GM19025 (cell line): ENCODE data around the gene SERPIND1.

Experiments
- ATAC-seq: cut with Tn5 transposase; IDR thresholded peaks from one replicate; pipeline ENCODE4 v1.9.1; 2021; ENCODE audit warnings: mild to moderate bottlenecking, low read depth, moderate library complexity; ENCODE audit not compliant: unreplicated experiment

Gene SERPIND1

GRCh38 chr22:20771918-20772625 is 1.8 kb upstream of the SERPIND1 start:
- ATAC-seq, result no peak

GRCh38 chr22:20774882-20775281 is 969 bp downstream of the SERPIND1 start:
- no peak for ATAC-seq

DNA sequence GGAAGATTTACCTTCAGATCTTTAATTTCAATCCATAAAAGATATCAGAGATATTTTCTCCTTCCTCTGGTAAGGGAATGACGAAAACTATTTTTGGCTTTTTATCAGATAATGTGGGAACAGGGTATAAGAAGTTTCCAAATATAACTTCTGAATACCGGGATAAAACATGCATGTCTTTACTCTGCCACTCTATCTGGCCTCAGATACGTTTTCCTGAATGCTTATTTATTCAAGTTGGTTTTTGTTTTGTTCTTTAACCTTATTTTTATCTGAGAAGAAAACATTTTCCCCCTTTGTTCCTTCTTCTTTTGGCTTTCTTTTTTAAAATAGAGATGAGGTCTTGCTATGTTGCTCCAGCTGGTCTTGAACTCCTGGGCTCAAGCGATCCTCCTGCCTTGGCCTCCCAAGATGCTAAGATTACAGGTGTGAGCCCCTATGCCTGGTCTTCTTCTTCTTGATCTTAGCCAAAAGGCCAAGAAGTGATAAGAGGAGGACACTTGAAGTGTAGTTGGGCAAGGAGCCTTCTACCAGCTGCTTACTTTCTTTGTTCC is 1.5 kb downstream of the SERPIND1 start:
- no peak for ATAC-seq

- no peak for ATAC-seq
These were observed 2.9 kb downstream of the SERPIND1 start for GRCh38 chr22:20776624-20777405.

- ATAC-seq, result no peak
These were observed 3.7 kb downstream of the SERPIND1 start for GRCh38 chr22:20777420-20778177.

DNA sequence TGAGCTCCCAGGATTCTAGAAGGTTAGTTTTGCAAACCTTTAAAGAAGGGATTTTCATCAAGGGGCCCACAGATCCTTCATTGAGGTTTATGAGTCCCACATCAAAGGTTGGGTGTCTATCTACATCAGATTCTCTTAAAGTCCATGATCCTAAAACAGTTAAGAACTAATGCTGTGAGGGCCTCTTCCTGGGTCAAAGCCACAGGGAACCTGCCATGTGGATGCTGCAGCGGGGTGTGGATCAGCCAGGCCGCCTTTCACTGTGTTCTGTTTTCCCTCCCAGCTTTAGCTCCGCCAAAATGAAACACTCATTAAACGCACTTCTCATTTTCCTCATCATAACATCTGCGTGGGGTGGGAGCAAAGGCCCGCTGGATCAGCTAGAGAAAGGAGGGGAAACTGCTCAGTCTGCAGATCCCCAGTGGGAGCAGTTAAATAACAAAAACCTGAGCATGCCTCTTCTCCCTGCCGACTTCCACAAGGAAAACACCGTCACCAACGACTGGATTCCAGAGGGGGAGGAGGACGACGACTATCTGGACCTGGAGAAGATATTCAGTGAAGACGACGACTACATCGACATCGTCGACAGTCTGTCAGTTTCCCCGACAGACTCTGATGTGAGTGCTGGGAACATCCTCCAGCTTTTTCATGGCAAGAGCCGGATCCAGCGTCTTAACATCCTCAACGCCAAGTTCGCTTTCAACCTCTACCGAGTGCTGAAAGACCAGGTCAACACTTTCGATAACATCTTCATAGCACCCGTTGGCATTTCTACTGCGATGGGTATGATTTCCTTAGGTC is 5.3 kb downstream of the SERPIND1 start:
- ATAC-seq, result no peak

GRCh38 chr22:20779818-20780158 is 5.9 kb downstream of the SERPIND1 start:
- no peak for ATAC-seq

GRCh38 chr22:20781272-20781990 is 7.5 kb downstream of the SERPIND1 start:
- ATAC-seq, result no peak

GRCh38 chr22:20782083-20782482 is 8.2 kb downstream of the SERPIND1 start:
- ATAC-seq, result no peak

DNA sequence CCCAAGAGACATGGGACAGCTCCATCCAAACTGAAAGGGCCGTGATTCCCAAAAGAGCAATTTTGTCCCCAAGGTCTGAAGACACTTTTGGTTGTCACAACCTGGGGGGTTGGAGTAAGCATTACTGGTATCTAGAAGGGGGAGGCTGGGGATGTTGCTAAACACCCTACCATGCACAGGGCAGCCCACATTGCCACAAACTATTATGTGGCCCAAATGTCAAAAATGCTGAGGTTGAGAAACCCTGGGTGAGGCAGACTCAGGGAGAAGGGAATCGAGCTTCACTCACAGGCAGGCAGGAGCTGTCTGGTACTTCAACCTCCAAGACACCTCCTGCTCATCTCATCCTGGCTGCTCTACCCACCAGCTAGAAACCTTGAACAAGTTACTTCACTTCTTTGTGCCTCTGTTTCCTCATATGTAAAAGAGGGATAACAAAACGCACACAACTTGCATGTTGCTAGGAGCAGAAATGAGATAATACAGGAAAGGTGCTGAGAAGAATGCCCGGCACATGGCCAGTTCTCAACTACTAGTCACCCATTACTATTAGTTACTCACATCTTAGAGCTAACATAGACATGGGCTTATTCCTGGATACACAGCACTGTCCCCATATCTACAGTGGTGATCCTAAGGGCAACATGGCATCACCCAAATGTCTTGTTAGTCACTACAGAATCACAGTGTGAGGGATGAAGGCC is 8.8 kb downstream of the SERPIND1 start:
- ATAC-seq, result no peak

GRCh38 chr22:20783300-20783673 is 9.4 kb downstream of the SERPIND1 start:
- ATAC-seq, result no peak

DNA sequence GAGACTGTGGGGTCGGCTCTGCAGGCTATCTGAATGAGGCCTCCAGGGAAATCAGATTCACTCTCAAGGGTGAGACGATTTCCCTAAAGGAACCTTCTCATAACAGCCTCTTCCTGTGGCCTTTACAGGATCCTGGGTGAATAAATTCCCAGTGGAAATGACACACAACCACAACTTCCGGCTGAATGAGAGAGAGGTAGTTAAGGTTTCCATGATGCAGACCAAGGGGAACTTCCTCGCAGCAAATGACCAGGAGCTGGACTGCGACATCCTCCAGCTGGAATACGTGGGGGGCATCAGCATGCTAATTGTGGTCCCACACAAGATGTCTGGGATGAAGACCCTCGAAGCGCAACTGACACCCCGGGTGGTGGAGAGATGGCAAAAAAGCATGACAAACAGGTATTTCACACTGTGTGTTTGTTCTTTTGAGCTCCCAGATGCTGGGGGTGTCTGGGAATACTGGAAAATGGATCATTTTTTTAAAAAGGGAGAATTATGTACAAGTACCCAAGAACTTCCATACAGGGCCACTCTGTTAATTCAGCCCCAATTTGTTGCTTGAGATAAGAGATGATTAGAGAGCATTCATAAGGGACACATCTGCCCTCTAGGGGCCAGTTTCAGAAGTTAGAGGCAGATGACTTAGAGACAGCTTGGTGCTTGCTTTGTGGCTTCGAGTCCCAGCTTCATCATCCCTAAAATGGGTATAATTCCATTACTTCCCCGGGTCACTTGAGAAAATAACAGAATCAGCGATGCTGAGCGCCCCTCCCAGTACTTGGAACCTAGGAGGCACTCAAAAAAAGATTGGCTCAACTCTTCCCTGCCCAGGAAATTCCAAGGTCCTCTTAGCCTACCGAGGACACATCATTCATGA is 10.2 kb downstream of the SERPIND1 start:
- no peak for ATAC-seq

DNA sequence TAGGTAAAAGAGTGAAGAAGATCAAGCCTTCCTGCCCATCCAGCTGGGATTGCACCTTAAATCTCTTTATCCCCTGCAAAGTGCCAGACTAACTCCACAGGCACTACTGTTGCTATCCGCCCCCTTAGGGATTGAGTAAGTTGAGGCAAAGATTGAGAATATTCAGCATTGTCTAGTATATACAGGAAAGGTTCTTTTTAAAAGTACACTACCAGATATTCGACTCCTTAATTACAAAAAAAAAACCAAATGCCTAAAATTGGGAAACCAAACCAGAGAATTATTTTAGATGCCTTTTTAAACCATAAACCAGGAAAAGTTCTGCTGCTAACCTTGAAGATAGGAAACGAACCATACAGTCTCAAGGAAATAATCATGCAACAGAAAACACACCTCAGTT is 11.5 kb downstream of the SERPIND1 start:
- ATAC-seq, result no peak

DNA sequence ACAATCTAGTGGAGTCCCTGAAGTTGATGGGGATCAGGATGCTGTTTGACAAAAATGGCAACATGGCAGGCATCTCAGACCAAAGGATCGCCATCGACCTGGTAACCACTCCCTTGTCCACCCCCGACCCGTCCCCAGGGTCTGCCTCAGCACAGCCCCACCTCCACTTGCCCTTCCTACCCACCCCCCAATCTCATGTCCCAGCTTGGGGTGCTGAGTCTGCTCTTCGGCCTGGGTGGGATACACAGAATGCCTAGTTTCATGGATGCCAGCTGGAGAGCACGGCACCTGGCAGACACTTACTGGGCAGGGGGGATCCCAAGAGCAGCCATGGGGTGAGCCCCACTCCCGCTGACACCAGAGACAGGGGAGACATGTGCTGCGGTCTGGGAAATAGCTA is 12.1 kb downstream of the SERPIND1 start:
- no peak for ATAC-seq

GRCh38 chr22:20786536-20786979 is 12.6 kb downstream of the SERPIND1 start:
- no peak for ATAC-seq

DNA sequence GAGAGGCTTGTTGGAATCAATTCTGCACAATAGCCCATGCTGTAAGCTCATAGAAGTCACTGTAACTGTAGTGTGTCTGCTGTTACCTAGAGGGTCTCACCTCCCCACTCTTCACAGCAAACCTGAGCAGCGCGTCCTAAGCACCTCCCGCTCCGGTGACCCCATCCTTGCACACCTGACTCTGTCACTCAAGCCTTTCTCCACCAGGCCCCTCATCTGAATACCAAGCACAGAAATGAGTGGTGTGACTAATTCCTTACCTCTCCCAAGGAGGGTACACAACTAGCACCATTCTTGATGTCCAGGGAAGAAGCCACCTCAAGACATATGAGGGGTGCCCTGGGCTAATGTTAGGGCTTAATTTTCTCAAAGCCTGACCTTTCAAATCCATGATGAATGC is 13.3 kb downstream of the SERPIND1 start:
- no peak for ATAC-seq

DNA sequence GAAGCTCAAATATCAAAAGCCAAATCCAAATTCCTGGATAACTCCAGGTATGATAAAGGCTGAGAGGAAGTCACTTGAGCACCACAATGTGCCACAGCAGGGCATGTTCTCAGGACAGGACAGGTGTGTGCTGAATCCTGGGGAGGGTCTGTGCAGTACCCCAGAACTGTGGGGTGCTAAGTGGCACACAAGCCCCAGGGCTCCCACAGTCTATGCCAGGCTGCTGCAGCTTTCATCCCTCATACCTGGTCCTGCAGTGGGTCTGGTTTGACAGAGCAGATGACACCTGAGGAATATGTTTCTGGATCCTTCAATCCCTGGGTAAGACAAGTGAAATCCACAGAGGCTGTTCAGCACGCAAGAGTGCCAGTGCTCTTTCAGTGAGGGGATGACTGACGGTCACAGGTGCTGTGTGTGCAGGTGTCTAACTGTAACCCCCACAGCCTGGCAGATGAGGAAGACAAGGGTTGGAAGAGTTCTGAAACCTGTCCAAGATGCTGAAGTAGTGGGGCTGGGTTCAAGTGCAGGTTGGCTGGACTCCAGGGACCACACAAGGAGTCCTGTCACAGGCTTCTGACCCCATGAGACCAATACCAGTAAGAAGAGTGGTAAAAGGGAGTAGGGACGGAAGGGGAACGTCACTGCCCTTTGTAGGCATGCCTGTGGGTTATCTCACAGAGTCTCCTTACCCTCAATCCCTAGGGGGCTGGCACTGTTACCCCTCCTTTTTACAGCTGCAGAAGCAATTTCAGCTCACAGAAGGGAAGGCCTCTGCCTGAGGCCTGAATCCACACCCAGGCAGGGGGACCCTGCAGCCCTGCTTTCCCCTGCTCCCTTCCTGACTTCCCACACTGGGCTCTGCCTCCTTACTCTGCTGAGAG is 14.1 kb downstream of the SERPIND1 start:
- ATAC-seq, result no peak
